ENCODE measurements around the gene CNKSR2. TPM values are rescaled to one million over a fixed set of nuclear protein-coding genes. Genes with fewer than 3 reads are reported as not detected.

Gene CNKSR2
- total RNA-seq, 1 donor from 2014 or later = 0.47 TPM

DNA sequence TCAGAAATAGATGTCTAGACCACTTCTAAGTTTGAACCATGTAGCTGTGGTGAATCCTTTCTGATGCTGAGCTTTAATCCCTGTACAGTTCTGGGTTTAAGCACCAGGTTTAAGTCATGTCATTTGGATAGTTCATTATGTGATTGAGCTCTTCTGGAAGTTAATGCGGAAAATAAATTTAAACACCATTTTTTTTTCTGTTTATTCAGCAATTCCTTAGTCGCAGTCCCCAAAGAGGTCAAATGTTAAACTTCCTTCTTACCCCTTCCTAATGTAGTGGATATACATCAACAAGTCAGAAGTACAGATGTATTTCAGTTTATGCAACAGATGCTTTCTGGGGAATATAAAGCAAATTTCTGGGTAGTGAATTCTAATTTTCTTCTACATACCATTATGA, 52.9 kb downstream of the CNKSR2 start:
- Histone ChIP-seq H3K4me1 (no peaks in the 10 kb centered on the region), H3K36me3 (no peaks in the 10 kb centered on the region), H3K9me3 (replicated peaks) (no peaks in the 10 kb centered on the region), H3K4me3 (no peak overlapping the region), H3K27me3 (ENCODE audit: low read depth) (no peaks in the 10 kb centered on the region), H3K27ac (replicated peaks) (no peak overlapping the region)
- TF ChIP-seq, protein P1, sequence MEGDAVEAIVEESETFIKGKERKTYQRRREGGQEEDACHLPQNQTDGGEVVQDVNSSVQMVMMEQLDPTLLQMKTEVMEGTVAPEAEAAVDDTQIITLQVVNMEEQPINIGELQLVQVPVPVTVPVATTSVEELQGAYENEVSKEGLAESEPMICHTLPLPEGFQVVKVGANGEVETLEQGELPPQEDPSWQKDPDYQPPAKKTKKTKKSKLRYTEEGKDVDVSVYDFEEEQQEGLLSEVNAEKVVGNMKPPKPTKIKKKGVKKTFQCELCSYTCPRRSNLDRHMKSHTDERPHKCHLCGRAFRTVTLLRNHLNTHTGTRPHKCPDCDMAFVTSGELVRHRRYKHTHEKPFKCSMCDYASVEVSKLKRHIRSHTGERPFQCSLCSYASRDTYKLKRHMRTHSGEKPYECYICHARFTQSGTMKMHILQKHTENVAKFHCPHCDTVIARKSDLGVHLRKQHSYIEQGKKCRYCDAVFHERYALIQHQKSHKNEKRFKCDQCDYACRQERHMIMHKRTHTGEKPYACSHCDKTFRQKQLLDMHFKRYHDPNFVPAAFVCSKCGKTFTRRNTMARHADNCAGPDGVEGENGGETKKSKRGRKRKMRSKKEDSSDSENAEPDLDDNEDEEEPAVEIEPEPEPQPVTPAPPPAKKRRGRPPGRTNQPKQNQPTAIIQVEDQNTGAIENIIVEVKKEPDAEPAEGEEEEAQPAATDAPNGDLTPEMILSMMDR (IDR thresholded peaks at IDR 0.05; ENCODE audit: borderline replicate concordance) = no peak
- DNase-seq = no peak
- intact Hi-C loops (cut with micrococcal nuclease) = no loop called here

DNA sequence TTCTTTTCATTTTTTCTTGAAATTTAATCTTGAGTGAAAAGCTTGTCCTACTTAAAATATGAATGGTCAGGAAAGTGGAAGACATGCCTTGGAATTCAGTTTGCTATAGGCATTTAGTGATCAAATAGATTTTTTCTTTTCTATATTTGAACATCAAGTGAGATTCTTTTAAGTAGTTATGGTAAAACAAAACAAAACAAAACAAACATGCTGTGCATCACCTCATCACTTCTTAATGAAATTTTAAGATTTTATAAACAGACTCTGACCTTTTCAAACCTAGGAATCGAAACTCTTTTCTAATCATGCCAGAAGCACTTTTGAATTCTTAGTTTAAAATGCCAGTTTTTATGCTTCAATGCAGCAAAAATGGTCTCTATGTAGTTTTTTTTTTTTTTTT, 62.8 kb downstream of the CNKSR2 start:
- no peaks in the 10 kb centered on the region for H3K27me3 ChIP-seq (ENCODE audit: low read depth)
- no peak overlapping the region for H3K27ac ChIP-seq (replicated peaks)
- no peak for DNase-seq
- TF ChIP-seq, protein P1 (IDR thresholded peaks at IDR 0.05; ENCODE audit: borderline replicate concordance) = no peak
- H3K36me3 ChIP-seq = no peaks in the 10 kb centered on the region
- no peaks in the 10 kb centered on the region for H3K9me3 ChIP-seq (replicated peaks)
- no peak overlapping the region for H3K4me3 ChIP-seq
- intact Hi-C loops (cut with micrococcal nuclease) = no loop called here
- no peaks in the 10 kb centered on the region for H3K4me1 ChIP-seq

DNA sequence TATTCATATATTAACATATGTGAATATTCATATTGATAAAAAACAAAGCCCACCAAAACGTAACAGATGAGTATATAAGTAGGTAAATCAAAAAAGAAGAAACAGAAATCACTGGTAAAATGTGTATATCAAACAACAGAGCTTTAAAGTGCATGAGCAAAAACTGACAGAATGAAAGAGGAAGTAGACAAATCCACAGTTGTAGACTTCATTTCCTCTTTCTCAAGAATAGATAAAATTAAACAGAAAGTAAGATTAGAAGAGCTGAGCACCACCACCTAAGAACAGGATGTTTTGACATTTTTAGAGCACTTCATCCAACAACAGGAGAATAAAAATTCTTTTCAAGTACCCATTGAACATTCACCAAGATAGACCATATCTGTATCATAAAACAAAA, 64.6 kb downstream of the CNKSR2 start:
- Histone ChIP-seq H3K4me3 (no peak overlapping the region), H3K4me1 (no peaks in the 10 kb centered on the region), H3K27me3 (ENCODE audit: low read depth) (no peaks in the 10 kb centered on the region), H3K27ac (replicated peaks) (no peak overlapping the region), H3K36me3 (no peaks in the 10 kb centered on the region), H3K9me3 (replicated peaks) (no peaks in the 10 kb centered on the region)
- DNase-seq = no peak
- TF ChIP-seq, protein P1 (IDR thresholded peaks at IDR 0.05; ENCODE audit: borderline replicate concordance) = no peak
- intact Hi-C loops (cut with micrococcal nuclease) = no loop called here

DNA sequence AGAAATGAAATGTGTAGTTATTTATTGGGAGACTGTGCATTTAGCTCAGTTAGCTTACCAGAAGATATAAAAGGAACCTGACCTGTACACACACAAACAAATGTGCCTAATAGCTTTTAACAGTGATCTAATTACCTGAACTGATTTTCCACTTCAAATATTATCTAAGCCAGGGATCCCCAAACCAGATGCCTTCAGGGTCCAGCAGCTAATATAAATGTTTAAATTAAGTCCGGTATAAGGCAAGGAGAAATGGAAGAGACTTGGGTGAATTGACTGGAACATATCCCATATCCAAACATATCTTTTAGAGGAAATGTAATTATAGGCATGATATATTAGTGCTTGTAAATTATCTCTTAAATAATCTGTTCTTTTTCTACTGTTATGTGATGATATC, 66.7 kb downstream of the CNKSR2 start:
- TF ChIP-seq, protein P1 (IDR thresholded peaks at IDR 0.05; ENCODE audit: borderline replicate concordance) = no peak
- intact Hi-C loops (cut with micrococcal nuclease) = no loop called here
- no peak for DNase-seq
- no peak overlapping the region for H3K27ac ChIP-seq (replicated peaks)
- no peaks in the 10 kb centered on the region for H3K36me3 ChIP-seq
- H3K9me3 ChIP-seq (replicated peaks) = no peaks in the 10 kb centered on the region
- no peak overlapping the region for H3K4me3 ChIP-seq
- H3K4me1 ChIP-seq = no peaks in the 10 kb centered on the region
- no peaks in the 10 kb centered on the region for H3K27me3 ChIP-seq (ENCODE audit: low read depth)

GRCh38 chrX:21457718-21458117, 83.5 kb downstream of the CNKSR2 start:
- H3K36me3 ChIP-seq = no peaks in the 10 kb centered on the region
- no peaks in the 10 kb centered on the region for H3K27me3 ChIP-seq (ENCODE audit: low read depth)
- no peaks in the 10 kb centered on the region for H3K4me1 ChIP-seq
- no peak overlapping the region for H3K4me3 ChIP-seq
- H3K9me3 ChIP-seq (replicated peaks) = no peaks in the 10 kb centered on the region
- intact Hi-C loops (cut with micrococcal nuclease) = no loop called here
- TF ChIP-seq, protein P1 (IDR thresholded peaks at IDR 0.05; ENCODE audit: borderline replicate concordance) = no peak
- DNase-seq = no peak
- H3K27ac ChIP-seq (replicated peaks) = no peak overlapping the region

- no peak overlapping the region for H3K27ac ChIP-seq (replicated peaks)
- intact Hi-C loops (cut with micrococcal nuclease) = no loop called here
- H3K4me3 ChIP-seq = no peak overlapping the region
- H3K36me3 ChIP-seq = no peaks in the 10 kb centered on the region
- H3K4me1 ChIP-seq = no peaks in the 10 kb centered on the region
- H3K27me3 ChIP-seq (ENCODE audit: low read depth) = no peaks in the 10 kb centered on the region
- no peaks in the 10 kb centered on the region for H3K9me3 ChIP-seq (replicated peaks)
- no peak for DNase-seq
- TF ChIP-seq, protein P1 (IDR thresholded peaks at IDR 0.05; ENCODE audit: borderline replicate concordance) = no peak
Observed at GRCh38 chrX:21469071-21469470, 94.9 kb downstream of the CNKSR2 start.
